IMR-90 (cell line): ENCODE data around the gene PDE8B. TPM values are rescaled to one million over a fixed set of nuclear protein-coding genes. Genes with fewer than 3 reads are reported as not detected.
A peak's percentile ranks its signal among the peaks of the same experiment; 100 is the strongest.

ENCODE experiments used
- ATAC-seq: fragments of 200-7000 bp; cut with Tn5 transposase; 2 replicates; pipeline ENCODE4 v1.9.1; 2020; ENCODE audit warnings: low read depth, mild to moderate bottlenecking, moderate library complexity
- BruUV-seq: library from RNA; stranded (reverse); fragments of 400-500 nt; replicated peaks from 2 replicates; lab custom pipeline; 2021; lab: Mats Ljungman, UMichigan
- CTCF ChIA-PET: fragments of 300-600 bp; formaldehyde crosslinking; extraction: SDS; loops from one replicate; lab custom pipeline; 2021; ENCODE audit warnings: antibody characterized with exemption; lab: Yijun Ruan, JAX
- POLR2A ChIA-PET: fragments of 300-600 bp; sonication (Branson Sonifier 250); formaldehyde crosslinking; loops from one replicate; lab custom pipeline; 2022; ENCODE audit warnings: antibody characterized with exemption; ENCODE audit not compliant: unreplicated experiment; lab: Charles Lee
- DNase-seq: peaks from one replicate; pipeline ENCODE4 v3.0.0; 2013
- H2AFZ ChIP-seq: replicated peaks from 2 replicates; pipeline ENCODE3; 2013; ENCODE audit warnings: low read length, mild to moderate bottlenecking; ENCODE audit not compliant: poor library complexity
- H2AK5ac ChIP-seq: 2 replicates; pipeline ENCODE4 v1.6.1; 2013; ENCODE audit warnings: low read depth, low read length, inconsistent platforms
- H2AK9ac ChIP-seq: replicated peaks from 2 replicates; pipeline ENCODE3; 2013; ENCODE audit warnings: mild to moderate bottlenecking, low read depth, low read length, moderate library complexity; ENCODE audit not compliant: poor library complexity
- H2BK120ac ChIP-seq: 2 replicates; pipeline ENCODE4 v1.6.1; 2013; ENCODE audit warnings: low read depth, low read length, inconsistent platforms
- H2BK15ac ChIP-seq: 3 replicates; pipeline ENCODE4 v1.6.1; 2013; ENCODE audit warnings: low read depth, low read length, inconsistent platforms
- H2BK20ac ChIP-seq: 2 replicates; pipeline ENCODE4 v1.6.1; 2013; ENCODE audit warnings: low read depth, mild to moderate bottlenecking, inconsistent platforms, low read length, moderate library complexity
- H2BK5ac ChIP-seq: 2 replicates; pipeline ENCODE4 v1.6.1; 2013; ENCODE audit warnings: mild to moderate bottlenecking, low read depth, low read length, inconsistent platforms; ENCODE audit not compliant: poor library complexity, severe bottlenecking
- H3K14ac ChIP-seq: replicated peaks from 2 replicates; pipeline ENCODE4 v1.6.1; 2013; ENCODE audit warnings: low read depth, low read length, inconsistent platforms
- H3K18ac ChIP-seq: 2 replicates; pipeline ENCODE4 v1.6.1; 2013; ENCODE audit warnings: low read depth, low read length, control low read depth
- H3K23ac ChIP-seq: 2 replicates; pipeline ENCODE4 v1.6.1; 2013; ENCODE audit warnings: low read depth, low read length, inconsistent platforms
- H3K27ac ChIP-seq: 2 replicates; pipeline ENCODE4 v1.5.1; 2013; ENCODE audit warnings: mild to moderate bottlenecking, control low read depth, low read length; ENCODE audit not compliant: insufficient read depth
- H3K27me3 ChIP-seq: 2 replicates; pipeline ENCODE4 v1.6.1; 2013; ENCODE audit warnings: low read length; ENCODE audit not compliant: control insufficient read depth, insufficient read depth
- H3K36me3 ChIP-seq: 2 replicates; pipeline ENCODE4 v1.6.1; 2013; ENCODE audit warnings: low read length, mixed read lengths; ENCODE audit not compliant: control insufficient read depth, insufficient read depth
- H3K4ac ChIP-seq: 2 replicates; pipeline ENCODE4 v1.6.1; 2013; ENCODE audit warnings: low read depth, low read length, inconsistent platforms
- H3K4me1 ChIP-seq: 2 replicates; pipeline ENCODE4 v1.6.1; 2013; ENCODE audit warnings: low read length, mixed read lengths; ENCODE audit not compliant: control insufficient read depth, insufficient read depth
- H3K4me2 ChIP-seq: 2 replicates; pipeline ENCODE4 v1.6.1; 2013; ENCODE audit warnings: low read depth, mild to moderate bottlenecking, control low read depth, low read length, moderate library complexity
- H3K4me3 ChIP-seq: 2 replicates; pipeline ENCODE4 v1.5.1; 2013; ENCODE audit warnings: low read depth, mild to moderate bottlenecking, control low read depth, low read length, moderate library complexity; ENCODE audit not compliant: insufficient read depth
- H3K56ac ChIP-seq: 2 replicates; pipeline ENCODE4 v1.6.1; 2013; ENCODE audit warnings: low read length, inconsistent platforms; ENCODE audit not compliant: insufficient read depth; ENCODE audit errors: extremely low read depth
- H3K79me1 ChIP-seq, 2 experiments: 2 replicates each; pipeline ENCODE4 v1.6.1; 2013; ENCODE audit warnings: low read length in 2 of 2, inconsistent platforms in 1 of 2, low read depth in 1 of 2
- H3K9ac ChIP-seq: 2 replicates; pipeline ENCODE4 v1.6.1; 2013; ENCODE audit warnings: low read depth, low read length, control low read depth
- H3K9me1 ChIP-seq: 2 replicates; pipeline ENCODE4 v1.6.1; 2013; ENCODE audit warnings: low read length, inconsistent platforms; ENCODE audit not compliant: insufficient read depth
- H3K9me3 ChIP-seq: 2 replicates; pipeline ENCODE4 v1.6.1; 2013; ENCODE audit warnings: low read length; ENCODE audit not compliant: control insufficient read depth, insufficient read depth
- H4K20me1 ChIP-seq: 2 replicates; pipeline ENCODE4 v1.6.1; 2013; ENCODE audit warnings: low read length, inconsistent platforms; ENCODE audit not compliant: insufficient read depth
- H4K5ac ChIP-seq: 2 replicates; pipeline ENCODE4 v1.6.1; 2013; ENCODE audit warnings: mild to moderate bottlenecking, low read depth, low read length, control low read depth
- H4K8ac ChIP-seq, 2 experiments: 2 replicates each; pipeline ENCODE4 v1.6.1; 2013; ENCODE audit warnings: low read depth in 2 of 2, low read length in 2 of 2, control low read depth in 1 of 2, inconsistent platforms in 1 of 2
- H4K91ac ChIP-seq: 2 replicates; pipeline ENCODE4 v1.6.1; 2013; ENCODE audit warnings: low read depth, low read length, inconsistent platforms; ENCODE audit not compliant: insufficient read depth
- CEBPB ChIP-seq: IDR thresholded peaks from 2 replicates; pipeline ENCODE4 v1.6.1; 2012; ENCODE audit warnings: low read depth, low read length, improper control_type of control experiment
- FOS ChIP-seq: fragments of 150-350 bp; IDR thresholded peaks from 2 replicates; pipeline ENCODE4 v1.6.1; 2016; ENCODE audit warnings: low read depth, low read length
- MAFK ChIP-seq: IDR thresholded peaks from 2 replicates; pipeline ENCODE4 v1.6.1; 2012; ENCODE audit warnings: low read depth, low read length, improper control_type of control experiment
- MAZ ChIP-seq: IDR thresholded peaks from 2 replicates; pipeline ENCODE4 v1.6.1; 2012; ENCODE audit warnings: low read depth, mild to moderate bottlenecking, low read length, improper control_type of control experiment, moderate library complexity, borderline replicate concordance
- MXI1 ChIP-seq: IDR thresholded peaks from 2 replicates; pipeline ENCODE4 v1.6.1; 2012; ENCODE audit warnings: low read depth, mild to moderate bottlenecking, low read length, moderate library complexity, borderline replicate concordance
- POLR2A ChIP-seq: IDR thresholded peaks from 2 replicates; pipeline ENCODE4 v1.6.1; 2012; ENCODE audit warnings: mild to moderate bottlenecking, low read depth, low read length
- RCOR1 ChIP-seq: IDR thresholded peaks from 2 replicates; pipeline ENCODE4 v1.6.1; 2012; ENCODE audit warnings: mild to moderate bottlenecking, low read length, improper control_type of control experiment; ENCODE audit not compliant: insufficient replicate concordance
- RFX5 ChIP-seq: IDR thresholded peaks from 2 replicates; pipeline ENCODE4 v1.8.0; 2012; ENCODE audit warnings: low read depth, mild to moderate bottlenecking, low read length, moderate library complexity
- SMC3 ChIP-seq: fragments of 150-350 bp; IDR thresholded peaks from 2 replicates; pipeline ENCODE4 v1.6.1; 2016; ENCODE audit warnings: low read depth, mild to moderate bottlenecking, antibody characterized with exemption, low read length, moderate library complexity
- WGBS, 2 experiments: methylation state at CpG; one replicate each; pipeline versions ENCODE4 v1.1.5 to v1.1.7; 2013; ENCODE audit warnings: missing lambda C conversion rate in 2 of 2; ENCODE audit not compliant: insufficient read length in 1 of 2; ENCODE audit errors: extremely low coverage in 2 of 2; 5-methylcytosine and 5-hydroxymethylcytosine counted together
- dilution Hi-C: fragments of 300-500 bp; cut with HindIII; formaldehyde crosslinking; loops from one replicate; pipeline ENCODE4 v1.14.3; 2018; ENCODE audit warnings: low sequenced_read_pairs; ENCODE audit not compliant: unreplicated experiment
- in situ Hi-C: fragments of 300-500 bp; cut with MboI; formaldehyde crosslinking; loops from 3 replicates; pipeline ENCODE4 v1.14.3; 2019; ENCODE audit warnings: low sequenced_read_pairs, inconsistent platforms, mixed read lengths
- intact Hi-C: fragments of 100-400 bp; cut with micrococcal nuclease; formaldehyde crosslinking; loops from 2 replicates; pipeline ENCODE4 v1.10.0; 2022
- polyA plus RNA-seq, 3 experiments: library from polyadenylated mRNA; depleted of rRNA; stranded (reverse); fragments of >200 nt; gene quantifications; 2 replicates each; pipeline ENCODE4 v1.2.3, GENCODE V29; 2012; ENCODE audit warnings: low replicate concordance in 1 of 3
- total RNA-seq: library from RNA; depleted of rRNA; stranded (reverse); fragments of >200 nt; gene quantifications from 2 replicates; pipeline ENCODE4 v1.2.3, GENCODE V29; 2012
- TF ChIP-seq, protein P1 (sequence below): conservative IDR thresholded peaks from 2 replicates; pipeline ENCODE4 v1.5.1; 2012; ENCODE audit warnings: mild to moderate bottlenecking, low read depth, low read length, improper control_type of control experiment

Gene PDE8B
- total and polyA plus RNA-seq, 2 of the 4 experiments (the other 2 are of a cell fraction): under 0.01 to 0.03 TPM

DNA sequence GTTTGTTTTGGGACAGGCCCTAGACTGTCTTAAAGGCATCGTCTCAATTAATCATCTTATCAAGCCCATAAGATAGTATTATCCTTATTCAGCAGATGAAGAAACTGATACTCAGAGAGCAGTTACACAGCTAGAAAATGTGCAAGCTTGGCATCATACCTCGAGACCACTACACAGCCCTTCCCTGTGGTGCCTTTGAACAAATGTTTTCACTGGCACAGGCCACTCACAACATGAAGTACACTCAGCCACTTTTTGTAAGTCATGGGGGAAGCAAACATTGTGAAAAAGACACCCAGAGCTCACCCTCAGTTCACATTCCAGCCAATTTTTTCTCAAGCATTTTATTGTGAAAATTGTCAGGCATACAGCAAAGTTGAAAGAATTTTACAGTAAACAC is 159.1 kb downstream of the PDE8B start:
- no peaks in the 10 kb centered on the region for H3K79me1 ChIP-seq
- H3K9ac ChIP-seq: no peak overlapping the region
- H3K27me3 ChIP-seq: peaks cover 3% of the 10 kb centered on the region
- H3K23ac ChIP-seq: no peak overlapping the region
- H2BK15ac ChIP-seq: no peak overlapping the region
- no peak for ATAC-seq
- WGBS, 2 experiments: no CpG with 5 or more reads among the region's 2 CpGs
- H4K91ac ChIP-seq: no peak overlapping the region
- H3K27ac ChIP-seq: no peak overlapping the region
- H4K5ac ChIP-seq: no peak overlapping the region
- POLR2A ChIA-PET: no interaction called here
- no peak overlapping the region for H4K8ac ChIP-seq
- no peaks in the 10 kb centered on the region for H3K36me3 ChIP-seq
- no peak overlapping the region for H2AK9ac ChIP-seq
- no peak overlapping the region for H3K56ac ChIP-seq
- H3K9me3 ChIP-seq: no peaks in the 10 kb centered on the region
- CTCF ChIA-PET: no interaction called here
- H2AK5ac ChIP-seq: no peak overlapping the region
- no peaks in the 10 kb centered on the region for H4K20me1 ChIP-seq
- peak overlapping the region; percentile 58 for H2AFZ ChIP-seq
- no peak overlapping the region; the same call in 1 of the 2 replicates for H3K14ac ChIP-seq
- dilution Hi-C loops (no loop called here), in situ Hi-C loops (no loop called here), intact Hi-C loops (no loop called here)
- H3K4me1 ChIP-seq: no peaks in the 10 kb centered on the region
- BruUV-seq: no TSS peak
- no peak overlapping the region for H3K4me2 ChIP-seq
- TF ChIP-seq, protein P1, sequence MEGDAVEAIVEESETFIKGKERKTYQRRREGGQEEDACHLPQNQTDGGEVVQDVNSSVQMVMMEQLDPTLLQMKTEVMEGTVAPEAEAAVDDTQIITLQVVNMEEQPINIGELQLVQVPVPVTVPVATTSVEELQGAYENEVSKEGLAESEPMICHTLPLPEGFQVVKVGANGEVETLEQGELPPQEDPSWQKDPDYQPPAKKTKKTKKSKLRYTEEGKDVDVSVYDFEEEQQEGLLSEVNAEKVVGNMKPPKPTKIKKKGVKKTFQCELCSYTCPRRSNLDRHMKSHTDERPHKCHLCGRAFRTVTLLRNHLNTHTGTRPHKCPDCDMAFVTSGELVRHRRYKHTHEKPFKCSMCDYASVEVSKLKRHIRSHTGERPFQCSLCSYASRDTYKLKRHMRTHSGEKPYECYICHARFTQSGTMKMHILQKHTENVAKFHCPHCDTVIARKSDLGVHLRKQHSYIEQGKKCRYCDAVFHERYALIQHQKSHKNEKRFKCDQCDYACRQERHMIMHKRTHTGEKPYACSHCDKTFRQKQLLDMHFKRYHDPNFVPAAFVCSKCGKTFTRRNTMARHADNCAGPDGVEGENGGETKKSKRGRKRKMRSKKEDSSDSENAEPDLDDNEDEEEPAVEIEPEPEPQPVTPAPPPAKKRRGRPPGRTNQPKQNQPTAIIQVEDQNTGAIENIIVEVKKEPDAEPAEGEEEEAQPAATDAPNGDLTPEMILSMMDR: no peak
- TF ChIP-seq RCOR1: no peak
- no peak for TF ChIP-seq RFX5
- TF ChIP-seq CEBPB: no peak
- TF ChIP-seq MXI1: no peak
- no peak for TF ChIP-seq MAZ
- no peak for TF ChIP-seq SMC3
- TF ChIP-seq FOS: no peak
- TF ChIP-seq MAFK: no peak
- no peak for TF ChIP-seq POLR2A
- no peak overlapping the region for H2BK120ac ChIP-seq
- H3K18ac ChIP-seq: no peak overlapping the region
- no peak overlapping the region for H3K4ac ChIP-seq
- no peak overlapping the region for H2BK5ac ChIP-seq
- H3K4me3 ChIP-seq: no peak overlapping the region
- no peak overlapping the region for H2BK20ac ChIP-seq
- no peak for DNase-seq
- no peaks in the 10 kb centered on the region; the same call in 1 of the 2 replicates for H3K9me1 ChIP-seq
